GM13976 (cell line): ENCODE data around the gene PDK4.

Source experiments
- DNase-seq: peaks from one replicate; pipeline ENCODE4 v3.0.0; 2012; ENCODE audit warnings: low spot score
- CTCF ChIP-seq: IDR thresholded peaks from 2 replicates; pipeline ENCODE4 v1.5.1; 2012; ENCODE audit warnings: borderline replicate concordance, mild to moderate bottlenecking; ENCODE audit not compliant: insufficient read depth; ENCODE audit errors: extremely low read depth, missing control alignments, control extremely low read depth
- in situ Hi-C: fragments of 300-500 bp; cut with MboI; formaldehyde crosslinking; loops from one replicate; pipeline ENCODE4 v1.12.0; 2022; ENCODE audit warnings: low sequenced_read_pairs, mixed read lengths, inconsistent platforms; ENCODE audit not compliant: unreplicated experiment

Gene PDK4

GRCh38 chr7:95596198-95597063 is at the start of gene PDK4:
TSS of gene PDK4 (minus strand) at chr7:95596516. CDS start at chr7:95596293, 223 bp downstream.
- DNase-seq: peak; percentile 37
- in situ Hi-C loops: no loop called here
- no peak for TF ChIP-seq CTCF

- in situ Hi-C loops: no loop called here
- TF ChIP-seq CTCF: no peak
- DNase-seq: no peak
Measured at GRCh38 chr7:95642173-95642572, 45.9 kb upstream of the PDK4 start.

- no peak for TF ChIP-seq CTCF
- in situ Hi-C loops: no loop called here
Measured at GRCh38 chr7:95636140-95636940, 40.0 kb upstream of the PDK4 start.

DNA sequence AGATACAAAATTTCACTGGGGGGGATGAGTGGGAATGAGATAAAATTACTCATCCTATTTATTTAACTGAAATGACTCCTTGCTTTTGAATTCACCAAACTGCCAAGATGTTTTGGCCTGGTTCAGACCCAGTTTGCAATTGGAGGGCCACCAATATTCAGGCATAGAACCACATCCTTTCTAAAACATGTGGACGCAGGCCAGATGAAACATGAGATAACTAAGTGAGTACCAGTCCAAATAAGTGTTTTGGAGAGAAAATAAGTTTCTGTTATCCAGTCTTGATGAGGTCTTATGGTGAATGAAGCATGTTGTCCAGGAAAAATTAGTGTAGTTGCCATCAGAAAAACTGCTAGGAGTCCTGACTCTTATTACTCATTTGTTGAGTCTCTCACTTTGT is 36.3 kb upstream of the PDK4 start:
- DNase-seq: no peak
- in situ Hi-C loops: no loop called here
- TF ChIP-seq CTCF: no peak

More at GRCh38 chr7:95636140-95636940, 40.0 kb upstream of the PDK4 start:
- DNase-seq: no peak

DNA sequence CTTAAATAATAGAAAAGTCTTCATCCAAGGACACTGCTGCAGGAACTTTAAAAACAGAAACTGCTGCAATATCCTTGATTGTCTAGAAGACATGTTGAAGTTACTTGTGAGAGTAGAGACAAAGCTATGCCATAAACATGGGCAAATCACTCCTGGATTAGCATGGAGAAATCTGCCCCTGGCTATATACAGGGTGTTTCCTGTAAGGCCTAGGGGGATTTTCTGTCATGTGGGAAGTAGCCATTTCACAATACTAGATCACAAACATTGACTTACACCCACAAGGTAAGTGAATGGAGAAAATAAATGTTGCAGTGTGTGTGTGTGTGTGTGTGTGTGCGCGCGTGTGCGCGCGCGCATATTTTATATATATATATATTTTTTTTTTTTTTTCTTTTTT is 35.2 kb upstream of the PDK4 start:
- no peak for TF ChIP-seq CTCF
- in situ Hi-C loops: no loop called here
- no peak for DNase-seq

- no peak for TF ChIP-seq CTCF
- DNase-seq: no peak
- in situ Hi-C loops: no loop called here
Measured at GRCh38 chr7:95630702-95631458, 34.6 kb upstream of the PDK4 start.
